HepG2 (cell line): Measurements from ENCODE around the gene UTS2R. TPM values are rescaled to one million over a fixed set of nuclear protein-coding genes. Genes with fewer than 3 reads are reported as not detected.

Experiments used
- AKAP8 ChIP-seq: sonication (generic); formaldehyde crosslinking; IDR thresholded peaks from 2 replicates; pipeline ENCODE4 v1.5.1; 2020; ENCODE audit warnings: mild to moderate bottlenecking, missing genetic modification reagents
- ARHGAP35 ChIP-seq: sonication (generic); formaldehyde crosslinking; IDR thresholded peaks from 2 replicates; pipeline ENCODE4 v1.9.0; 2022; ENCODE audit warnings: mild to moderate bottlenecking, inconsistent platforms, moderate library complexity, missing genetic modification reagents, borderline replicate concordance
- ATF7-NPFF ChIP-seq: sonication (generic); formaldehyde crosslinking; IDR thresholded peaks from 2 replicates; pipeline ENCODE4 v1.8.1; 2023; ENCODE audit warnings: mild to moderate bottlenecking, low read depth, missing genetic modification reagents, moderate library complexity
- HHEX ChIP-seq: IDR thresholded peaks from 2 replicates; pipeline ENCODE4 v1.6.1; 2016; ENCODE audit warnings: control low read depth
- ISL2 ChIP-seq: sonication (generic); formaldehyde crosslinking; IDR thresholded peaks from 2 replicates; pipeline ENCODE4 v1.5.0; 2020; ENCODE audit warnings: missing genetic modification reagents
- MIXL1 ChIP-seq: IDR thresholded peaks from 2 replicates; pipeline ENCODE4 v1.6.1; 2016
- NR1H2 ChIP-seq: sonication (generic); formaldehyde crosslinking; IDR thresholded peaks from 2 replicates; pipeline ENCODE4 v1.8.1; 2022; ENCODE audit warnings: low read depth, missing genetic modification reagents, borderline replicate concordance
- PCBP2 ChIP-seq: fragments of 200-400 bp; formaldehyde crosslinking; optimal IDR thresholded peaks from 2 replicates; pipeline ENCODE3; 2018; ENCODE audit warnings: low read length, low read depth; ENCODE audit not compliant: poor library complexity, severe bottlenecking
- SPEN ChIP-seq: sonication (generic); formaldehyde crosslinking; IDR thresholded peaks from 2 replicates; pipeline ENCODE4 v1.5.1; 2020; ENCODE audit warnings: low read depth, mild to moderate bottlenecking, missing genetic modification reagents
- TCF12 ChIP-seq, 2 experiments: fragments of 450-650 bp in 1 of 2; sonication (generic) in 1 of 2; formaldehyde crosslinking in 1 of 2; IDR thresholded peaks; 2 replicates each; pipeline versions ENCODE4 v1.6.1 to v1.8.0; 2017 to 2022; ENCODE audit warnings: antibody characterized with exemption in 1 of 2, mild to moderate bottlenecking in 1 of 2, missing genetic modification reagents in 1 of 2, moderate library complexity in 1 of 2
- ZFAT ChIP-seq: sonication (generic); formaldehyde crosslinking; conservative IDR thresholded peaks from 2 replicates; pipeline ENCODE4 v1.8.1; 2023; ENCODE audit warnings: missing genetic modification reagents, inconsistent platforms
- ZFP91 ChIP-seq: sonication (generic); formaldehyde crosslinking; IDR thresholded peaks from 2 replicates; pipeline ENCODE4 v1.9.0; 2022; ENCODE audit warnings: missing genetic modification reagents, mild to moderate bottlenecking, borderline replicate concordance
- ZNF124 ChIP-seq: sonication (generic); formaldehyde crosslinking; IDR thresholded peaks from 2 replicates; pipeline ENCODE4 v1.4.0; 2020; ENCODE audit warnings: missing genetic modification reagents
- ZNF136 ChIP-seq: sonication (generic); formaldehyde crosslinking; IDR thresholded peaks from 2 replicates; pipeline ENCODE4 v1.8.1; 2022; ENCODE audit warnings: low read depth, mild to moderate bottlenecking, moderate library complexity, missing genetic modification reagents
- ZNF235 ChIP-seq: sonication (generic); formaldehyde crosslinking; IDR thresholded peaks from 2 replicates; pipeline ENCODE4 v1.8.1; 2023; ENCODE audit warnings: mild to moderate bottlenecking, missing genetic modification reagents, borderline replicate concordance
- ZNF354B ChIP-seq: sonication (generic); formaldehyde crosslinking; IDR thresholded peaks from 2 replicates; pipeline ENCODE4 v1.8.0; 2022; ENCODE audit warnings: mild to moderate bottlenecking, missing genetic modification reagents
- ZNF468 ChIP-seq: sonication (generic); formaldehyde crosslinking; IDR thresholded peaks from 2 replicates; pipeline ENCODE4 v1.8.0; 2022; ENCODE audit warnings: mild to moderate bottlenecking, moderate library complexity, missing genetic modification reagents
- ZNF598 ChIP-seq: sonication (generic); formaldehyde crosslinking; IDR thresholded peaks from 2 replicates; pipeline ENCODE4 v1.5.1; 2020; ENCODE audit warnings: mild to moderate bottlenecking, missing genetic modification reagents, borderline replicate concordance
- ZNF781 ChIP-seq: sonication (generic); formaldehyde crosslinking; IDR thresholded peaks from 2 replicates; pipeline ENCODE4 v1.5.1; 2020; ENCODE audit warnings: borderline replicate concordance, mild to moderate bottlenecking, missing genetic modification reagents; ENCODE audit errors: not compliant biosample characterization
- polyA plus RNA-seq, 8 experiments: library from polyadenylated mRNA; depleted of rRNA in 3 of 8; stranded (reverse) in 7 of 8; unstranded in 1 of 8; fragments of >200 nt; fragmentation: Illumina TruSeq in 4 of 8; extraction: Trizol in 4 of 8; gene quantifications; 2 replicates each; pipeline versions ENCODE4 v1.2.1 to v1.2.3, GENCODE V29; 2011 to 2016; ENCODE audit warnings: low read depth in 4 of 8, missing spikeins in 1 of 8, mixed read lengths in 1 of 8; ENCODE audit not compliant: insufficient read depth in 1 of 8
- total RNA-seq, 5 experiments: library from RNA; depleted of rRNA; stranded (reverse); fragments of >200 nt; fragmentation: Illumina TruSeq; extraction: Trizol; gene quantifications; 2 replicates each; pipeline ENCODE4 v1.2.3, GENCODE V29; 2016; ENCODE audit warnings: low read depth in 1 of 5
- TF ChIP-seq, protein P1 (sequence below): sonication (generic); formaldehyde crosslinking; IDR thresholded peaks from 2 replicates; pipeline ENCODE4 v1.5.1; 2020; ENCODE audit warnings: mild to moderate bottlenecking, missing genetic modification reagents, borderline replicate concordance

The UTS2R gene
- total and polyA plus RNA-seq, 2 of the 13 experiments (the other 11 are each of a cell fraction or from before 2014, with no cell fraction given), result 0.13 to 0.15 TPM

GRCh38 chr17:82370471-82371332 lies 863 bp upstream of the UTS2R start (continued):
- TF ChIP-seq NR1H2 (CRISPR knock-in tag) (peak; percentile 85), PCBP2 (no peak), ZNF136 (CRISPR knock-in tag) (peak; percentile 82; the same call in 1 of the 2 replicates), HHEX (CRISPR knock-in tag) (no peak), SPEN (CRISPR knock-in tag) (peak; percentile 74; the same call in 1 of the 2 replicates), ZNF124 (CRISPR knock-in tag) (peak; percentile 86), ARHGAP35 (CRISPR knock-in tag) (peak; percentile 87; the same call in 1 of the 2 replicates), ZFAT (CRISPR knock-in tag) (peak; percentile 87), ATF7-NPFF (peak; percentile 91), MIXL1 (peak; percentile 58; the same call in 1 of the 2 replicates), ZNF468 (CRISPR knock-in tag) (no peak), ISL2 (CRISPR knock-in tag) (peak; percentile 74; the same call in 1 of the 2 replicates), ZNF354B (CRISPR knock-in tag) (peak; percentile 85; the same call in 1 of the 2 replicates), ZNF235 (CRISPR knock-in tag) (peak; percentile 48; the same call in 1 of the 2 replicates), TCF12 (IDR thresholded peaks at IDR 0.05) (no peak), TCF12 (CRISPR knock-in tag; IDR thresholded peaks at IDR 0.05) (peak; percentile 52; the same call in 1 of the 2 replicates), AKAP8 (CRISPR knock-in tag) (no peak), ZFP91 (peak; percentile 78), ZNF598 (CRISPR knock-in tag) (peak; percentile 28; the same call in 1 of the 2 replicates), ZNF781 (CRISPR knock-in tag) (peak; percentile 94)
- TF ChIP-seq, protein P1, sequence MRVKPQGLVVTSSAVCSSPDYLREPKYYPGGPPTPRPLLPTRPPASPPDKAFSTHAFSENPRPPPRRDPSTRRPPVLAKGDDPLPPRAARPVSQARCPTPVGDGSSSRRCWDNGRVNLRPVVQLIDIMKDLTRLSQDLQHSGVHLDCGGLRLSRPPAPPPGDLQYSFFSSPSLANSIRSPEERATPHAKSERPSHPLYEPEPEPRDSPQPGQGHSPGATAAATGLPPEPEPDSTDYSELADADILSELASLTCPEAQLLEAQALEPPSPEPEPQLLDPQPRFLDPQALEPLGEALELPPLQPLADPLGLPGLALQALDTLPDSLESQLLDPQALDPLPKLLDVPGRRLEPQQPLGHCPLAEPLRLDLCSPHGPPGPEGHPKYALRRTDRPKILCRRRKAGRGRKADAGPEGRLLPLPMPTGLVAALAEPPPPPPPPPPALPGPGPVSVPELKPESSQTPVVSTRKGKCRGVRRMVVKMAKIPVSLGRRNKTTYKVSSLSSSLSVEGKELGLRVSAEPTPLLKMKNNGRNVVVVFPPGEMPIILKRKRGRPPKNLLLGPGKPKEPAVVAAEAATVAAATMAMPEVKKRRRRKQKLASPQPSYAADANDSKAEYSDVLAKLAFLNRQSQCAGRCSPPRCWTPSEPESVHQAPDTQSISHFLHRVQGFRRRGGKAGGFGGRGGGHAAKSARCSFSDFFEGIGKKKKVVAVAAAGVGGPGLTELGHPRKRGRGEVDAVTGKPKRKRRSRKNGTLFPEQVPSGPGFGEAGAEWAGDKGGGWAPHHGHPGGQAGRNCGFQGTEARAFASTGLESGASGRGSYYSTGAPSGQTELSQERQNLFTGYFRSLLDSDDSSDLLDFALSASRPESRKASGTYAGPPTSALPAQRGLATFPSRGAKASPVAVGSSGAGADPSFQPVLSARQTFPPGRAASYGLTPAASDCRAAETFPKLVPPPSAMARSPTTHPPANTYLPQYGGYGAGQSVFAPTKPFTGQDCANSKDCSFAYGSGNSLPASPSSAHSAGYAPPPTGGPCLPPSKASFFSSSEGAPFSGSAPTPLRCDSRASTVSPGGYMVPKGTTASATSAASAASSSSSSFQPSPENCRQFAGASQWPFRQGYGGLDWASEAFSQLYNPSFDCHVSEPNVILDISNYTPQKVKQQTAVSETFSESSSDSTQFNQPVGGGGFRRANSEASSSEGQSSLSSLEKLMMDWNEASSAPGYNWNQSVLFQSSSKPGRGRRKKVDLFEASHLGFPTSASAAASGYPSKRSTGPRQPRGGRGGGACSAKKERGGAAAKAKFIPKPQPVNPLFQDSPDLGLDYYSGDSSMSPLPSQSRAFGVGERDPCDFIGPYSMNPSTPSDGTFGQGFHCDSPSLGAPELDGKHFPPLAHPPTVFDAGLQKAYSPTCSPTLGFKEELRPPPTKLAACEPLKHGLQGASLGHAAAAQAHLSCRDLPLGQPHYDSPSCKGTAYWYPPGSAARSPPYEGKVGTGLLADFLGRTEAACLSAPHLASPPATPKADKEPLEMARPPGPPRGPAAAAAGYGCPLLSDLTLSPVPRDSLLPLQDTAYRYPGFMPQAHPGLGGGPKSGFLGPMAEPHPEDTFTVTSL (CRISPR knock-in tag), result no peak; the same call in 1 of the 2 replicates
